Measurements from ENCODE around the gene REXO4. TPM values are rescaled to one million over a fixed set of nuclear protein-coding genes. Genes with fewer than 3 reads are reported as not detected.

The REXO4 gene
- total and polyA plus RNA-seq, 4 donors, result 7.4 to 12.1 (median 9.1) TPM

DNA sequence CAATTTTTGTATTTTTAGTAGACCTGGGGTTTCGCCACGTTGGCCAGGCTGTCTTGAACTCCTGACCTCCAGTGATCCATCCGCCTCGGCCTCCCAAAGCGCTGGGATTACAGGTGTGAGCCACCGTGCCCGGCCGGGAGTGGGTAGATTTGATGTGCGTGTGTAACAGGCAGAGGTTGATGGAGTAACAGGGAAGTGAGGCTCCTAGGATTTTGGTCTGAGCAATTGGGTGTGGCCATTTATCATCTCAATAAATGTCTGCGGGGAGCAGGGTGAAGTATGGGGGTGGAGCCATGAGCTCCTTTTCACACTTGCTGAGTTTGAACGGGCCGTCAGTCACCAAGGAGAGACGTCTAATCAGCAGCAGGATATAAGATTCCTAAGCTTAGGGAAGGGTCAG lies 1.2 kb upstream of the REXO4 start:
- no peak overlapping the region for H3K27ac ChIP-seq (ENCODE audit: low read depth in 1 of 2, low read length in 2 of 2)
- TF ChIP-seq RXRA (IDR thresholded peaks at IDR 0.05) (no peak), YY1 (IDR thresholded peaks at IDR 0.05) (no peak), HNF4G (IDR thresholded peaks at IDR 0.05) (no peak), FOXA2 (IDR thresholded peaks at IDR 0.05) (no peak), RAD21 (IDR thresholded peaks at IDR 0.05) (no peak), FOXA1 (IDR thresholded peaks at IDR 0.05) (no peak), NR2F2 (IDR thresholded peaks at IDR 0.05) (no peak), EGR1 (IDR thresholded peaks at IDR 0.05; ENCODE audit: low read depth in 2 of 2) (no peak), GABPA (IDR thresholded peaks at IDR 0.05 in 1 of 2, conservative IDR thresholded peaks at IDR 0.05 in 1 of 2) (no peak), HNF4A (conservative IDR thresholded peaks at IDR 0.05) (no peak), SP1 (IDR thresholded peaks at IDR 0.05) (no peak), TAF1 (conservative IDR thresholded peaks at IDR 0.05) (no peak), JUND (IDR thresholded peaks at IDR 0.05) (no peak)
- TF ChIP-seq, protein P1, sequence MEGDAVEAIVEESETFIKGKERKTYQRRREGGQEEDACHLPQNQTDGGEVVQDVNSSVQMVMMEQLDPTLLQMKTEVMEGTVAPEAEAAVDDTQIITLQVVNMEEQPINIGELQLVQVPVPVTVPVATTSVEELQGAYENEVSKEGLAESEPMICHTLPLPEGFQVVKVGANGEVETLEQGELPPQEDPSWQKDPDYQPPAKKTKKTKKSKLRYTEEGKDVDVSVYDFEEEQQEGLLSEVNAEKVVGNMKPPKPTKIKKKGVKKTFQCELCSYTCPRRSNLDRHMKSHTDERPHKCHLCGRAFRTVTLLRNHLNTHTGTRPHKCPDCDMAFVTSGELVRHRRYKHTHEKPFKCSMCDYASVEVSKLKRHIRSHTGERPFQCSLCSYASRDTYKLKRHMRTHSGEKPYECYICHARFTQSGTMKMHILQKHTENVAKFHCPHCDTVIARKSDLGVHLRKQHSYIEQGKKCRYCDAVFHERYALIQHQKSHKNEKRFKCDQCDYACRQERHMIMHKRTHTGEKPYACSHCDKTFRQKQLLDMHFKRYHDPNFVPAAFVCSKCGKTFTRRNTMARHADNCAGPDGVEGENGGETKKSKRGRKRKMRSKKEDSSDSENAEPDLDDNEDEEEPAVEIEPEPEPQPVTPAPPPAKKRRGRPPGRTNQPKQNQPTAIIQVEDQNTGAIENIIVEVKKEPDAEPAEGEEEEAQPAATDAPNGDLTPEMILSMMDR (IDR thresholded peaks at IDR 0.05; ENCODE audit: low read depth, low read length, missing input control), result no peak
- TF ChIP-seq, protein P2, sequence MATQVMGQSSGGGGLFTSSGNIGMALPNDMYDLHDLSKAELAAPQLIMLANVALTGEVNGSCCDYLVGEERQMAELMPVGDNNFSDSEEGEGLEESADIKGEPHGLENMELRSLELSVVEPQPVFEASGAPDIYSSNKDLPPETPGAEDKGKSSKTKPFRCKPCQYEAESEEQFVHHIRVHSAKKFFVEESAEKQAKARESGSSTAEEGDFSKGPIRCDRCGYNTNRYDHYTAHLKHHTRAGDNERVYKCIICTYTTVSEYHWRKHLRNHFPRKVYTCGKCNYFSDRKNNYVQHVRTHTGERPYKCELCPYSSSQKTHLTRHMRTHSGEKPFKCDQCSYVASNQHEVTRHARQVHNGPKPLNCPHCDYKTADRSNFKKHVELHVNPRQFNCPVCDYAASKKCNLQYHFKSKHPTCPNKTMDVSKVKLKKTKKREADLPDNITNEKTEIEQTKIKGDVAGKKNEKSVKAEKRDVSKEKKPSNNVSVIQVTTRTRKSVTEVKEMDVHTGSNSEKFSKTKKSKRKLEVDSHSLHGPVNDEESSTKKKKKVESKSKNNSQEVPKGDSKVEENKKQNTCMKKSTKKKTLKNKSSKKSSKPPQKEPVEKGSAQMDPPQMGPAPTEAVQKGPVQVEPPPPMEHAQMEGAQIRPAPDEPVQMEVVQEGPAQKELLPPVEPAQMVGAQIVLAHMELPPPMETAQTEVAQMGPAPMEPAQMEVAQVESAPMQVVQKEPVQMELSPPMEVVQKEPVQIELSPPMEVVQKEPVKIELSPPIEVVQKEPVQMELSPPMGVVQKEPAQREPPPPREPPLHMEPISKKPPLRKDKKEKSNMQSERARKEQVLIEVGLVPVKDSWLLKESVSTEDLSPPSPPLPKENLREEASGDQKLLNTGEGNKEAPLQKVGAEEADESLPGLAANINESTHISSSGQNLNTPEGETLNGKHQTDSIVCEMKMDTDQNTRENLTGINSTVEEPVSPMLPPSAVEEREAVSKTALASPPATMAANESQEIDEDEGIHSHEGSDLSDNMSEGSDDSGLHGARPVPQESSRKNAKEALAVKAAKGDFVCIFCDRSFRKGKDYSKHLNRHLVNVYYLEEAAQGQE (IDR thresholded peaks at IDR 0.05), result no peak
- TF ChIP-seq, protein P3, sequence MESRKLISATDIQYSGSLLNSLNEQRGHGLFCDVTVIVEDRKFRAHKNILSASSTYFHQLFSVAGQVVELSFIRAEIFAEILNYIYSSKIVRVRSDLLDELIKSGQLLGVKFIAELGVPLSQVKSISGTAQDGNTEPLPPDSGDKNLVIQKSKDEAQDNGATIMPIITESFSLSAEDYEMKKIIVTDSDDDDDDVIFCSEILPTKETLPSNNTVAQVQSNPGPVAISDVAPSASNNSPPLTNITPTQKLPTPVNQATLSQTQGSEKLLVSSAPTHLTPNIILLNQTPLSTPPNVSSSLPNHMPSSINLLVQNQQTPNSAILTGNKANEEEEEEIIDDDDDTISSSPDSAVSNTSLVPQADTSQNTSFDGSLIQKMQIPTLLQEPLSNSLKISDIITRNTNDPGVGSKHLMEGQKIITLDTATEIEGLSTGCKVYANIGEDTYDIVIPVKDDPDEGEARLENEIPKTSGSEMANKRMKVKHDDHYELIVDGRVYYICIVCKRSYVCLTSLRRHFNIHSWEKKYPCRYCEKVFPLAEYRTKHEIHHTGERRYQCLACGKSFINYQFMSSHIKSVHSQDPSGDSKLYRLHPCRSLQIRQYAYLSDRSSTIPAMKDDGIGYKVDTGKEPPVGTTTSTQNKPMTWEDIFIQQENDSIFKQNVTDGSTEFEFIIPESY (IDR thresholded peaks at IDR 0.05), result no peak
- TF ChIP-seq, protein P4, sequence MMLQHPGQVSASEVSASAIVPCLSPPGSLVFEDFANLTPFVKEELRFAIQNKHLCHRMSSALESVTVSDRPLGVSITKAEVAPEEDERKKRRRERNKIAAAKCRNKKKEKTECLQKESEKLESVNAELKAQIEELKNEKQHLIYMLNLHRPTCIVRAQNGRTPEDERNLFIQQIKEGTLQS (IDR thresholded peaks at IDR 0.05), result no peak
- TF ChIP-seq, protein P5, sequence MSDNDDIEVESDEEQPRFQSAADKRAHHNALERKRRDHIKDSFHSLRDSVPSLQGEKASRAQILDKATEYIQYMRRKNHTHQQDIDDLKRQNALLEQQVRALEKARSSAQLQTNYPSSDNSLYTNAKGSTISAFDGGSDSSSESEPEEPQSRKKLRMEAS (IDR thresholded peaks at IDR 0.05), result no peak
- H3K9ac ChIP-seq (ENCODE audit: low read depth in 1 of 2, low read length in 2 of 2), result no peak overlapping the region
- 75% methylated on average over 13 of the region's 13 CpGs for WGBS
- no peaks in the 10 kb centered on the region for H3K27me3 ChIP-seq (ENCODE audit: control insufficient read depth in 4 of 4, insufficient read depth in 4 of 4, low read length in 3 of 4)
- H3K9me3 ChIP-seq (ENCODE audit: control insufficient read depth in 4 of 4, low read length in 3 of 4), result no peaks in the 10 kb centered on the region
- no peak for DNase-seq (ENCODE audit: low spot score)
- peaks cover 5 to 25% (median 20%) of the 10 kb centered on the region in 4 donors for H3K4me1 ChIP-seq (ENCODE audit: control insufficient read depth in 4 of 4, insufficient read depth in 4 of 4, low read length in 3 of 4)
- H3K36me3 ChIP-seq (ENCODE audit: control insufficient read depth in 4 of 4, insufficient read depth in 3 of 4, low read depth in 1 of 4, low read length in 3 of 4), result peaks cover 0 to 6% (median 4%) of the 10 kb centered on the region in 4 donors
- no peak overlapping the region for H3K4me3 ChIP-seq (ENCODE audit: low read depth in 1 of 3, low read length in 3 of 3)
